Measurements from ENCODE around the gene SCGB1D1. TPM values are rescaled to one million over a fixed set of nuclear protein-coding genes. Genes with fewer than 3 reads are reported as not detected.

Gene SCGB1D1
- total RNA-seq, 1 experiment from 2014 or later: not detected

GRCh38 chr11:62179995-62180394 is 10.0 kb upstream of the SCGB1D1 start:
- no peak for DNase-seq (ENCODE audit: low read depth, low spot score)
- Histone ChIP-seq H3K4me1 (ENCODE audit: control insufficient read depth in 1 of 2, insufficient read depth in 2 of 2, low read length in 2 of 2) (no peaks in the 10 kb centered on the region), H3K9me3 (ENCODE audit: control insufficient read depth in 1 of 2, insufficient read depth in 1 of 2, low read depth in 1 of 2, low read length in 2 of 2) (no peaks in the 10 kb centered on the region), H3K27me3 (ENCODE audit: insufficient read depth, low read length) (peaks cover 36% of the 10 kb centered on the region), H3K79me2 (ENCODE audit: insufficient read depth, low read length) (no peaks in the 10 kb centered on the region), H3K27ac (ENCODE audit: low read depth, low read length) (no peak overlapping the region), H4K20me1 (ENCODE audit: insufficient read depth) (no peaks in the 10 kb centered on the region), H3K36me3 (ENCODE audit: control insufficient read depth in 1 of 2, insufficient read depth in 2 of 2, low read length in 2 of 2) (no peaks in the 10 kb centered on the region), H2AFZ (ENCODE audit: low read depth, low read length, poor library complexity, severe bottlenecking) (no peak overlapping the region), H3K9me2 (ENCODE audit: insufficient read depth) (no peaks in the 10 kb centered on the region), H3K9ac (ENCODE audit: low read length) (no peak overlapping the region), H3K4me3 (replicated peaks in 1 of 2; ENCODE audit: low read depth in 1 of 2, low read length in 2 of 2) (no peak overlapping the region), H3K4me2 (ENCODE audit: low read length) (no peak overlapping the region)
- no peak for TF ChIP-seq RAD21 (IDR thresholded peaks at IDR 0.05; ENCODE audit: low read depth)
- TF ChIP-seq ZNF274 (IDR thresholded peaks at IDR 0.05; ENCODE audit: low read depth, low read length): no peak
- TF ChIP-seq ZBTB33 (IDR thresholded peaks at IDR 0.05; ENCODE audit: extremely low read depth, insufficient replicate concordance, low read length): no peak
- no peak for TF ChIP-seq REST (IDR thresholded peaks at IDR 0.05; ENCODE audit: low read depth)
- no peak for TF ChIP-seq EZH2phosphoT487 (IDR thresholded peaks at IDR 0.05; ENCODE audit: borderline replicate concordance)
- TF ChIP-seq YY1 (IDR thresholded peaks at IDR 0.05; ENCODE audit: extremely low read depth, insufficient replicate concordance, low read depth, low read length): no peak
- intact Hi-C loops (cut with micrococcal nuclease): no loop called here
- ChIA-PET RAD21 (ENCODE audit: low non-redundant PET in 1 of 2, low total read pairs in 2 of 2, uncharacterized antibody in 2 of 2, unreplicated experiment in 2 of 2) (no interaction called here), POLR2A (no interaction called here), CTCF (interaction anchor here (1.3 kb wide), 1 partner anchor 8 kb away, joined by 4 read pairs; no protein-coding TSS in a partner anchor)
- ATAC-seq: no peak
- no TSS peak for BruUV-seq (replicated peaks)
